ENCODE data around the gene PVR.

DNA sequence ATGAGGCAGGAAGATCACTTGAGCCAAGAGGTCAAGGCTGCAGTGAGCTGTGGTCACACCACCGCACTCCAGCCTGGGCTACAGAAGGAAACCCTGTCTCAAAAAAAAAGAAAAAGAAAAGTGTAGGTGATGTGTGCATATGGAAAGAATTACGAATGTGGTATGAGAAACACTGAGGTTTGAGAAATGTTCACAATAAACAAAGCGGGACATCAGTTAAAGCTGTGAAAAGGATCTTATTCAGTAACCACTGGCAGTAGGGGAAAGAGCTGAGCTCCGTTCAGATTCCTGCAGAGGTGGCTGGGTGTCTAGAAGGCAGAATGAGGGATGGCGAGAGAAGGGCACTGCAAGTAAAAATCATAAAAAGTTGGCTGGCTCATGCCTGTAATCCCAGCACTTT lies 34.5 kb upstream of the PVR start:
- TF ChIP-seq, protein P1, sequence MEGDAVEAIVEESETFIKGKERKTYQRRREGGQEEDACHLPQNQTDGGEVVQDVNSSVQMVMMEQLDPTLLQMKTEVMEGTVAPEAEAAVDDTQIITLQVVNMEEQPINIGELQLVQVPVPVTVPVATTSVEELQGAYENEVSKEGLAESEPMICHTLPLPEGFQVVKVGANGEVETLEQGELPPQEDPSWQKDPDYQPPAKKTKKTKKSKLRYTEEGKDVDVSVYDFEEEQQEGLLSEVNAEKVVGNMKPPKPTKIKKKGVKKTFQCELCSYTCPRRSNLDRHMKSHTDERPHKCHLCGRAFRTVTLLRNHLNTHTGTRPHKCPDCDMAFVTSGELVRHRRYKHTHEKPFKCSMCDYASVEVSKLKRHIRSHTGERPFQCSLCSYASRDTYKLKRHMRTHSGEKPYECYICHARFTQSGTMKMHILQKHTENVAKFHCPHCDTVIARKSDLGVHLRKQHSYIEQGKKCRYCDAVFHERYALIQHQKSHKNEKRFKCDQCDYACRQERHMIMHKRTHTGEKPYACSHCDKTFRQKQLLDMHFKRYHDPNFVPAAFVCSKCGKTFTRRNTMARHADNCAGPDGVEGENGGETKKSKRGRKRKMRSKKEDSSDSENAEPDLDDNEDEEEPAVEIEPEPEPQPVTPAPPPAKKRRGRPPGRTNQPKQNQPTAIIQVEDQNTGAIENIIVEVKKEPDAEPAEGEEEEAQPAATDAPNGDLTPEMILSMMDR (conservative IDR thresholded peaks at IDR 0.05; ENCODE audit: low read length): no peak
- no peak for TF ChIP-seq EZH2phosphoT487 (IDR thresholded peaks at IDR 0.05; ENCODE audit: borderline replicate concordance, low read depth, low read length)
